Astrocyte (in vitro differentiated cells and primary cell): Measurements from ENCODE around the gene LRRC45.

Experiments used
- EZH2 ChIP-seq: IDR thresholded peaks from 2 replicates; pipeline ENCODE4 v1.6.1; 2012; ENCODE audit warnings: mild to moderate bottlenecking, low read length, inconsistent platforms; ENCODE audit not compliant: insufficient read depth
- TF ChIP-seq, protein P1 (sequence below): IDR thresholded peaks from 2 replicates; pipeline ENCODE4 v1.5.1; 2011; ENCODE audit warnings: low read depth, mild to moderate bottlenecking, inconsistent platforms, low read length, moderate library complexity; ENCODE audit not compliant: insufficient read depth

DNA sequence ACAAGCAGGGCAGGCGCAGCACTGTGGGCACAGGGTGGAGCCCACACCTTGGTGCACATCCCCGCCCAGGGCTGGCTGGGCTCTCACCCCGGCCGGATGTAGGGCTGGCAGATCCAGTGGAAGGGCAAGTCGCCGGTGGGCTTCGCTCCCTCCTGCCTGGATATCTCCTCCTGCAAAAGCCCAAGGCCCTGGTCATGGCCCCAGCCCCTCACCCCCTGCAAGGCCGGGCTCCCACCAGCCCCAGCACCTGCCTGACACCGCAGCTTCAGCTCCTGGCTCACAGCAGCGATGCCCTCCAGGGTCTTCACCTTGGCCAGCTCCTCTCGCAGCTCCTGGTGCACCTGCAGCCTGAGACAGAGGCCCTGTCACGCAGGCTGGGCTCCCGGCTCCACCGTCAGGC, 37.5 kb downstream of the LRRC45 start:
- TF ChIP-seq, protein P1, sequence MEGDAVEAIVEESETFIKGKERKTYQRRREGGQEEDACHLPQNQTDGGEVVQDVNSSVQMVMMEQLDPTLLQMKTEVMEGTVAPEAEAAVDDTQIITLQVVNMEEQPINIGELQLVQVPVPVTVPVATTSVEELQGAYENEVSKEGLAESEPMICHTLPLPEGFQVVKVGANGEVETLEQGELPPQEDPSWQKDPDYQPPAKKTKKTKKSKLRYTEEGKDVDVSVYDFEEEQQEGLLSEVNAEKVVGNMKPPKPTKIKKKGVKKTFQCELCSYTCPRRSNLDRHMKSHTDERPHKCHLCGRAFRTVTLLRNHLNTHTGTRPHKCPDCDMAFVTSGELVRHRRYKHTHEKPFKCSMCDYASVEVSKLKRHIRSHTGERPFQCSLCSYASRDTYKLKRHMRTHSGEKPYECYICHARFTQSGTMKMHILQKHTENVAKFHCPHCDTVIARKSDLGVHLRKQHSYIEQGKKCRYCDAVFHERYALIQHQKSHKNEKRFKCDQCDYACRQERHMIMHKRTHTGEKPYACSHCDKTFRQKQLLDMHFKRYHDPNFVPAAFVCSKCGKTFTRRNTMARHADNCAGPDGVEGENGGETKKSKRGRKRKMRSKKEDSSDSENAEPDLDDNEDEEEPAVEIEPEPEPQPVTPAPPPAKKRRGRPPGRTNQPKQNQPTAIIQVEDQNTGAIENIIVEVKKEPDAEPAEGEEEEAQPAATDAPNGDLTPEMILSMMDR, result no peak
- no peak for TF ChIP-seq EZH2
